ENCODE results near the gene ANO3.

Gene ANO3

GRCh38 chr11:26703411-26704191 lies 371.7 kb downstream of the ANO3 start:
- no peaks in the 10 kb centered on the region for H3K9me3 ChIP-seq
- intact Hi-C loops (cut with DNase I; ENCODE audit: low total_unique reads): no loop called here
- H3K27ac ChIP-seq: no peak overlapping the region
- no peak for DNase-seq
- no peaks in the 10 kb centered on the region for H3K36me3 ChIP-seq
- no peak overlapping the region for H3K4me3 ChIP-seq
- no peak for TF ChIP-seq CTCF (IDR thresholded peaks at IDR 0.05)
- H3K4me1 ChIP-seq: no peaks in the 10 kb centered on the region
- no peaks in the 10 kb centered on the region for H3K27me3 ChIP-seq

DNA sequence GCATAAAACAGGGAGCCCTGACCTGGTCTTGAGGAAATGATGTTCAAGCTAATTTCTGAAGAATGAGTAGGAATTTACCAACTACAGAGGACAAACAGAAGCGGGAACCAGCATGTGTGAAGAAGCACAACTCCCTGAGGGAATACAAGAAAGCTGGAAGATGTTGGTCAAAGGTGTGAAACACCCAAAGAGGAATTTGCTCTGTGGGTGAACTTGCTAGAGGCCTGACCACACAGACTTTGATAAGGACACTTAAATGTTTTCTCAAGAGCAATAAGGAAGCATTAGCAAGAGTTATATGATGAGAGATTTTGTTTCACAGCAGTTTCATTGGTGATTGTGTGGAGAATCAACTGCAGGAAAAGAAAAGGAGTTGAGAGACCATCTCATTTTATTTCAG lies 372.3 kb downstream of the ANO3 start:
- TF ChIP-seq CTCF (IDR thresholded peaks at IDR 0.05): no peak
- intact Hi-C loops (cut with DNase I; ENCODE audit: low total_unique reads): no loop called here
- H3K4me3 ChIP-seq: no peak overlapping the region
- no peaks in the 10 kb centered on the region for H3K27me3 ChIP-seq
- no peaks in the 10 kb centered on the region for H3K9me3 ChIP-seq
- no peaks in the 10 kb centered on the region for H3K36me3 ChIP-seq
- H3K27ac ChIP-seq: no peak overlapping the region
- no peaks in the 10 kb centered on the region for H3K4me1 ChIP-seq
- DNase-seq: no peak

- no peaks in the 10 kb centered on the region for H3K9me3 ChIP-seq
- DNase-seq: no peak
- H3K4me3 ChIP-seq: no peak overlapping the region
- no peaks in the 10 kb centered on the region for H3K27me3 ChIP-seq
- intact Hi-C loops (cut with DNase I; ENCODE audit: low total_unique reads): no loop called here
- H3K4me1 ChIP-seq: no peaks in the 10 kb centered on the region
- no peak for TF ChIP-seq CTCF (IDR thresholded peaks at IDR 0.05)
- H3K36me3 ChIP-seq: no peaks in the 10 kb centered on the region
- no peak overlapping the region for H3K27ac ChIP-seq
These were observed 374.3 kb downstream of the ANO3 start for GRCh38 chr11:26706181-26706580.

GRCh38 chr11:26708736-26709456 lies 377.0 kb downstream of the ANO3 start:
- Histone ChIP-seq H3K9me3 (no peaks in the 10 kb centered on the region), H3K36me3 (no peaks in the 10 kb centered on the region), H3K4me1 (no peaks in the 10 kb centered on the region), H3K27me3 (no peaks in the 10 kb centered on the region), H3K27ac (no peak overlapping the region), H3K4me3 (no peak overlapping the region)
- TF ChIP-seq CTCF (IDR thresholded peaks at IDR 0.05): no peak
- DNase-seq: no peak
- intact Hi-C loops (cut with DNase I; ENCODE audit: low total_unique reads): no loop called here

GRCh38 chr11:26710489-26710888 lies 378.6 kb downstream of the ANO3 start:
- Histone ChIP-seq H3K9me3 (no peaks in the 10 kb centered on the region), H3K4me1 (no peaks in the 10 kb centered on the region), H3K27me3 (no peaks in the 10 kb centered on the region), H3K4me3 (no peak overlapping the region), H3K36me3 (no peaks in the 10 kb centered on the region), H3K27ac (no peak overlapping the region)
- no peak for TF ChIP-seq CTCF (IDR thresholded peaks at IDR 0.05)
- intact Hi-C loops (cut with DNase I; ENCODE audit: low total_unique reads): no loop called here
- no peak for DNase-seq

Measured in tibial artery (tissue), 4 donors.